Activated CD4-positive, alpha-beta T cell treated with anti-CD3 and anti-CD28 coated beads for 1 hour (primary cell): ENCODE measurements around the gene MAEL.
"Not testable (repeated sequence)": the region's sequence is repeated elsewhere in the genome, so short reads cannot be mapped to it uniquely, and the experiment has no call there.

Source experiments
- DNase-seq: peaks from one replicate; pipeline ENCODE4 v3.0.0-alpha.2; 2020

MAEL gene

GRCh38 chr1:166978821-166979220, 10.3 kb upstream of the MAEL start:
- no peak for DNase-seq

GRCh38 chr1:166980383-166980782, 8.7 kb upstream of the MAEL start:
- DNase-seq: no peak

- no peak for DNase-seq
These were observed 8.3 kb upstream of the MAEL start for GRCh38 chr1:166980818-166981217.

- DNase-seq: no peak
These were observed 7.5 kb upstream of the MAEL start for GRCh38 chr1:166981589-166981988.

GRCh38 chr1:166999075-166999474, 10.0 kb downstream of the MAEL start:
- DNase-seq: no peak

- DNase-seq: no peak
These were observed 10.5 kb downstream of the MAEL start for GRCh38 chr1:166999500-167000055.

DNA sequence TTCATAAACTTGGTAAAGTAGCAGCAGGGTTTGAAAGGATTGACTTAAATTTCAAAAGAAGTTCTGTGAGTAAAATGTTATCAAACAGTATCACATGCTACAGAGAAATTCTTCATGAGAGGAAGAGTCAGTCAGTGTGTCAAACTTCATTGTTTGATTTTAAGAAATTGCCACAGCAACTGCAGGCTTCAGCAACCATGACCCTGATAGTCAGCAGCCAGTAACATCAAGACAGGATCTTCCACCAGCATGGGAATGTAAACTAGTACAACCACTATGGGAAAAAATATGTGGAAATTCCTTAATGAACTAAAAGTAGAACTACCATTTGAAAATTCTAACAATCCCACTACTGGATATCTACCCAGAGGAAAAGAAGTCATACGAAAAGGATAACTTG, 11.5 kb downstream of the MAEL start:
- DNase-seq: no peak

DNA sequence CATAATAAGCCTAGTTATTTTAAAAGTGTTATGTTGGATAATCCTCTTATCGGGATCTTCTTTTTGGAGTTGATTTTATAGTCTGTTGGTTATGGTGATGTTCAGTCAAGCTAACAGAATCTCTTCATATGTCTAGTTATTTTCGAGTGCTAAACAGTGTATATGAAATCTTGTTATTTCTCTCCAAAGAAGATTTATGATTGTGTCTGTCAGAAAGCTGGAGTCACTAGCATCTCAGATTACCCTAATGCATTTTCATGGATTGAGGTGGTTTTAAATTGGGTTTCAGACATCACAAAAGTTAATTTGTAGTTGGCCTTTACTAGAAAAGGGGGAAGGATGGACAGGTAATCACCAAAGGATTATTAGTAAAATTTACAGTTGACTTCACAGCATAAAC, 13.3 kb downstream of the MAEL start:
- no peak for DNase-seq

- no peak for DNase-seq
These were observed 14.6 kb downstream of the MAEL start for GRCh38 chr1:167003711-167004110.

DNA sequence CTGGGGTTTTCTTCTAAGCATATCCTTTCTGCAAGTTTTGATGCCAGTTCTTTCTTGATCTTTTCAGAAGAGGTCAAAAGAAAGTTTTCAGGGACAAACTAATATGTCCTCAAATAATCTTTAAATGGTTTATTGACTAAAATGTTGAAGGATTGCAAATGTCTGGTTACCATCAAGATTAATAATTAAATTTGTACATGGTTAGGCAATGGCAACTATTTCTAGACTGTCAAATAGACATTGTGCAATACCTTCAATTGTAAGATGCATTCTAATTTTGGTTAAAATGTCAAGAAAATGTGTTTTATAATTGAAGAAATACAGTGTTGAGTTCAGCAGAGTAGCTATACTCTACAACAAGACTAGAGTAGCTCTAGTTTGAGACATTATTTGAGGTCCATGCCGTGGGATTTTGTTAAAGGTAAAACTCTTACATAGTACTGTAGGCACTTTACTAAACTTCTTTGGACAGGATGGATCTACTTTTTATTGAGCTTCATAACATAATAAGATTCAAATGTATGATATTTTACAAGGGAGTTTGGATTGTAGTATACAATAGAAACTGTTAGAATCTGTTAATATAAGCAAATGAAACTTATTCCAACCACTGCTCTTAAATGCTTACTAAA, 22.6 kb downstream of the MAEL start:
- DNase-seq: no peak

DNA sequence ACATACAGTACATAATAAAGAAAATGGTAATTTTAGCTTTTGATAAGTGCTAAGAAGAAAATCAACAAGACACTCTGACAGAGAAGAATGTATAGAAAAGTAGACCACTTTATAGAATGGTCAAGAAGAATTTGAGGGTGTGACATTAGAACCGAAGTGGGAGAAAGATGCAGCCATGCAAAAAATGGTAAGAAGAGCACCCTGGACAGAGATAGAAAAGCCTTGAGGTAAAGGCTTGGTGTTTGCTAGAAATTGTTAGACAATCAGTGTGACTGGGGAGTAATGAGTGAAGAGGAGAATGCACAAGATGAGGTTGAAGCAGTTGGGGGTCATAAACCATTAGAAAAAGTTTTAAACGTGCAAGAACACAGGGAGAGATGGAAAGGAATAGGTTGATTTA, 23.5 kb downstream of the MAEL start:
- no peak for DNase-seq

- DNase-seq: no peak
These were observed 24.2 kb downstream of the MAEL start for GRCh38 chr1:167013108-167013929.

DNA sequence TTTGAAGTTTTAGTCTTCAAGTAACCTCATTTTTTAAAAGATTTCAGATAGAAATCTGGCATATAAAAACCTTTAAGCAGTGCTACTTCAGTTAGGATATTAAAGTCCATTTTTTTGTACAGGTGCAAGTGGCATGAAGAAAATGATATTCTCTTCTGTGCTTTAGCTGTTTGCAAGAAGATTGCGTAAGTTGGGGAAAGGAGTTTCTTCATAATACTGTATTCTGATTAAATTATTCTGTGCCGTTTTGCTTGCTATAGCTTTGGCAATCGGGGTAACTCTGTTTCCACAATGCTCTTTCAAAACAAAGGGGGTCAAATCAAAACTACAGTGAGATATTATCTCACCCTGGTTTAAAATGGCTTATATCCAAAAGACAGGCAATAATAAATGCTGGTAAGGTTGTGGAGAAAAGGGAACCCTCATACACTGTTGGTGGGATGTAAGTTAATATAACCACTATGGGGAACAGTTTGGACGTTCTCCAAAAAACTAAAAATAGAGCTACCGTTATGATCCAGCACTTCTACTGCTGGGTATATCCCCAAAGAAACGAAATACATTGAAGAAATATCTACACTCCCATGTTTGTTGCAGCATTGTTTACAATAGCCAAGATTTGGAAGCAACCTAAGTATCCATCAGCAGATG, 27.1 kb downstream of the MAEL start:
- DNase-seq: no peak

DNA sequence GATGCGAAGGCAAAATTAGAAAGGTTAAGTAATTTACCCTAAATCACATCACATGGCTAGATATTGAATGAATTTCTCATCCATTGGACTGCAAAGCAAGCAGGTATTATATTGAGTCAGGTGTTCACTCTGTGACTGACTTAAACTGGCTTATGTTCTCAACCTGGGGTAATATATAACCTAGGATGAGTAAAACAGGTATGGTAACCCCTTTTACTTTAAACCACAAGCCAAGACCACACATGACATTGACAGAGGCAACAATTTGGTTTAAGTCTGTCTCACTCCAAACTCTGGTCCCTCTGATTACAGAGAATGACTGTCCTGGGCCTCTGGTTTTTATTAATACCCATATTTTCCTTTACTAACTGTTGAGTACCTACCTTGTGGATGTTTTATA, 33.3 kb downstream of the MAEL start:
- DNase-seq: no peak

- DNase-seq: not testable (repeated sequence)
These were observed 40.5 kb downstream of the MAEL start for GRCh38 chr1:167029553-167029952.

DNA sequence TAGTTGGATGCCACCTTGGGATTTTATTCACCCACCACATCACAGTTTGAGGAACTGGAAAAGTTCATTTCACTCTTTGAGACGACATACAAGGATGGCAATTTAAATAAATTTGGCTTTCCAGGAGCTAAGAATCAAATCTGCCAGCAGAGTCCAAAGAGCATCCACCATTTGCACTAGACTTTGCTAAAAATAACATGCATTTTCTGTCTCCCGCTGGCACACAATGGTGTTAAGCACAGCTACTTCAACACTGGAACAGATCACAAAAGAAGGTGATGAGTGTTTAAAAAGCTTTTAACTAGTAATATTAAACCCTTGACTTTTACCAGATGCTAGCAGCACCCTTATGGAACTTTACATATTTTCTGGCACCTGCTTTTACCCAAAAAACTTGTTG, 44.6 kb downstream of the MAEL start:
- DNase-seq: no peak

DNA sequence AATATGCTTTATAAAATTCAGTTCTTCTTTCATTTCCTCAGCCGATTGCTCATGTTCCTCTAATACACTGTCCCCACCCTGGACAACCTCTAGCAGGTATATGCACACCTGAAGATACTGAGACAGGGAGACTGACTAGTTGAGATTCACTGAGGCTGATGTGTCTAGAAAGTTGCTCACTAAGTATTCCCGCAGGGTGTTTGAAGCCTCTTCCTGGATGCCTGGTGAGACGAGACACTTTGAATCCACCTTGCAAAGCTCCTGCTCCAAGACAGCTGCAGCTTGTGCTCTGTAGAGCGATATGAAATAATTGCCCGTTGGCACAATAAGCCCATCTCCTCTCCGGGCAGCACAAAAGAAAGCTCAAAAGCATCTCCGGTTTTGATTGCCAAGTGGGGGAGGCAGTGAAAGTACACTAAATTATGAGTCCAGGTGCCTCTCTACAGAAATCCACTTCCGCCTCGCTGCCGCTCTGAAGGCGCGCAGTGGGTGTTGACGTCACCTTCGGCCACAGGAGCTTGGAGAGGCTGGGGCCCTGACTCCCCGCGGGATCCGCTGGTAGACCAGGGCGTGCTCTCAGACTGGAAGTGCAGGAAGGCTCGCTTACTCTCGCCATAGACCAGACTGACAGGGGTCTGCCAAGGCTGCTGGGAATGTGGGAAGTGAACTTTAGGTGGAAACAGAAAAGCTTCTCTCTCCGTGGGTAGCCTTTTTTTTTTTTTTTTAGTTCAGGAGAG, 54.8 kb downstream of the MAEL start:
- peak; percentile 49 for DNase-seq

GRCh38 chr1:167051907-167052306, 62.8 kb downstream of the MAEL start:
- no peak for DNase-seq

DNA sequence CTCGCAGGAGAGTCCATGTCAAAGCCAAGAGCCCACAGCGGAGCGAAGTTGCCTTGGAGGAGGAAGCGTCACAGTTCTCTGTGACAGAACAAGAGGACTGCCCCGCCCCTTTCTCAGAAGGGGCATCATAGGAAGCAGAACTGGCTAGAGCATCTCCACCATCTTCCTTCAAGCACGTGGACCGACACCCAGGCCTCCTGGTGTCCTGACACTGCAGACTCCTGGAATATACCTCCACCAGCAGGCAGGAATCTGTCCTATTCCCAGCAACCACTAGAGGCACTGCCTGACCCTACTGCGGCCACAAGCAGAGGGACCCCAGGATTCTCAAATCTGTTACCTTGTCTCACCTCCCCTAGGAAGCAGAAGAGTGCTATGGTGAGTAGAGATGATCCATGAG, 63.3 kb downstream of the MAEL start:
- DNase-seq: no peak

DNA sequence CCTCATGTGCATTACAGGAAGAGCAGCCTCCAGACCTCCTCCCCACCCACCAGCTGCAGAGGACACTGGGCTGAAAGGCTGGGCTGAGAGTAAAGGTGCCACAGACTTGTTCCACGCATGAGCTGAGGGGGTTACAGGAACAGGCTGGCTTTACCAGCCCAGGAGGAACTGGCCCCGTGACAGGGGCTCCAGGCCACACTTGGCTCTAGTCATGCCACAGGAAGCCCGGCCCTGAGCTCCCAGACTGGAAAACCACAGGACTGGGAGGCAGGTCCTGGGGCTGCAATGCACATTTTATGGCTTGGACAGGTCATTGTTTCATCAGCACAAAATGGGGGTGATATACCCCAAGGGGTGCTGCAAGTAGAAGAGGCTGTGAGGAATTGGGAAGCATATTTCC, 65.5 kb downstream of the MAEL start:
- no peak for DNase-seq

DNA sequence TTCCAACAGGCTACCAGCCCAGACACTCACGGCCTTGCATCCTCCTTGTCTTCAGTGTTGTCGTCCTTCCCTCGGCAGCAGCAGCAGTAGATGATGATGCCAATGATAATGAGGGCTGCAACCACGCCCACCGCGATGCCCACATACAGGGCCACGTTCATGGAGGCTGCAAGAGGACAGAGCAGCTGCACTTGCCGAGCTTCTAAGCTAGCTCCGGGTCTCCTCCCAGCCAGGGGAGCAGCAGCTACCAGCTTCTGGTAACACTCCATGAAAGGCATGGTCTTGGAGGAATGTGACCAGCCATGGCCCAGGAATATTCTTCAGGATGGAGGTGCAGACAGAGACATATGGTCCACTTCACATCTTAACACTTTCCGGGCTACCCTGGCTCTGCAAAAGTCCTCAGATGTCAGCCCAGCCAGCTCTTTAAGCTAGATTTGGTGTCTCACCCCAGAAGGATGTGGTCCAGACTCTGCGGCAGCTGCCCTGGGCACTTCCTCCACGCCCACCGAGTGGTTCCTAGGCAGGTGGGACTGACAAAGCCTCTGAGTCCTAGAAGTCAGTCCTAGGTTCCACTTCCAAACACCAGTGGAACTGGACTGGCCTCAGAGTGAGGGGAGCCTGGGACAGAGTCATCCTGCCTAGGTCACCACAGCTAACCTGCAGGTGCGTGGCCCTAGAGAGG, 66.0 kb downstream of the MAEL start:
- DNase-seq: no peak

DNA sequence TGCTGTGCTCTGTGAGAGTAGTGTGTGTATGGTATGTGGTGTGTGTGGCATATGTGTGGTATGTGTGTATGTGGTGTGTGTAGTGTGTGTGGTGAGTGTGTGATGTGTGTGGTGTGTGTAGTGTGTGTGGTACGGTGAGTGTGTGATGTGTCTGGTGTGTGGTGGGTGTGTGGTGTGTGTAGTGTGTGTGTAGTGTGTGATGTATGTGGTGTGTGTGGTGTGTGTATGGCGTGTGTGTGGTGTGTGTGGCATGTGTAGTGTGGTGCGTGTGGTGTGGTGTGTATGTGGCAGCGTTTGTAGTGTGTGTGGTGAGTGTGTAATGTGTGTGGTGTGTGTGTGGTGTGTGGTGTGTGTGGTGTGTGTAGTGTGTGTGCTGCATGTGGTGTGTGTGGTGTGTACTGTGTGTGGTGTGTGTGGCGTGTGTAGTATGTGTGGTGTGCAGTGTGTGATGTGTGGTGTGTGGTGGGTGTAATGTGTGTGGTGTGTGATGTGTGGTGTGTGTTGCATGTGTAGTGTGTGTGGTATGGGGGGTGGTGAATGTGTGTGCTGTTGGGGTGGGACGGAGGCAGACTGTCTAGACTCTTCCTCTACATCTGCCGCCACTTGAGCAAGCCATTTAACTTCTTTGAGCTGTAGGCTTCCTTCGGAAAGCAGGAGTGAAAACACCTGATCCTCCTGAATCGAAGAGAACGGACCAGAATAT, 67.6 kb downstream of the MAEL start:
- no peak for DNase-seq
